ENCODE measurements around the gene NDFIP2. TPM values are rescaled to one million over a fixed set of nuclear protein-coding genes. Genes with fewer than 3 reads are reported as not detected.
A peak's percentile ranks its signal among the peaks of the same experiment; 100 is the strongest.

Gene NDFIP2, protein sequence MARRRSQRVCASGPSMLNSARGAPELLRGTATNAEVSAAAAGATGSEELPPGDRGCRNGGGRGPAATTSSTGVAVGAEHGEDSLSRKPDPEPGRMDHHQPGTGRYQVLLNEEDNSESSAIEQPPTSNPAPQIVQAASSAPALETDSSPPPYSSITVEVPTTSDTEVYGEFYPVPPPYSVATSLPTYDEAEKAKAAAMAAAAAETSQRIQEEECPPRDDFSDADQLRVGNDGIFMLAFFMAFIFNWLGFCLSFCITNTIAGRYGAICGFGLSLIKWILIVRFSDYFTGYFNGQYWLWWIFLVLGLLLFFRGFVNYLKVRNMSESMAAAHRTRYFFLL
- total RNA-seq (5.4 TPM), polyA plus RNA-seq (1 to 10 TPM; 2.9 to 4.8 (median 3.8) TPM)

DNA sequence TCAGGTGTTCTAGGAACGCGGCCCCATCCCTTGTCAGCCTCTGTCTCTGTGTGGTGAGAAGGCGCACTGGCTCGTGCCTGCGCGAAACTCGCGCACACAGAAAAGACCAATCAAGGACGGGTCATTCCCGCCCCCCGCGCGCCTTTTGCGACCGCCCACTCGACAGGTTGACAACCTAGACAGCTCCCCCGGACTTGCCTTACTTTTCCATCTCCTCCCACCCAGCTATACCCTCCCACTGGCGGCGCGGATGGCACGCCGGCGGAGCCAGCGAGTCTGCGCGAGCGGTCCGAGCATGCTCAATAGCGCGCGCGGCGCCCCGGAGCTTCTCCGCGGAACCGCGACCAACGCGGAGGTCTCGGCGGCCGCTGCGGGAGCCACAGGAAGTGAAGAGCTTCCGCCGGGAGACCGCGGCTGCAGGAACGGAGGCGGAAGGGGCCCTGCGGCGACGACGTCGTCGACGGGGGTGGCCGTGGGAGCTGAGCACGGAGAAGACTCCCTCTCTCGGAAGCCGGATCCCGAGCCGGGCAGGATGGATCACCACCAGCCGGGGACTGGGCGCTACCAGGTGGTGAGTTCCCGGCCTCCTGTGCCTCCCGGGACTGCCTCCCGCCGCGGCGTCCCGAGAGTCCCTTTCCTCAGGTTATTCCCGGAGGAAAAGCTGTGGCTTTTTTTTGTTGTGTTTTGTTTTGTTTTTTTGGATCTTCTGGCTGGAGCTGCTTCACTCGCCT lies at the start of gene NDFIP2:
Gene NDFIP2 (plus strand): TSS at position 202 of the 731 bp plus-strand sequence. CDS start 49 bp downstream, at position 251.
- H3K36me3 ChIP-seq (ENCODE audit: control insufficient read depth, insufficient read depth, low read length), result no peaks in the 10 kb centered on the region
- peak within 1 kb of the TSS; percentile 85 for H3K4me3 ChIP-seq (ENCODE audit: low read depth, low read length)
- peaks cover 12 to 52% (median 30%) of the 10 kb centered on the region in 4 donors for H3K4me1 Mint-ChIP-seq
- no peaks in the 10 kb centered on the region for H3K27me3 ChIP-seq (ENCODE audit: control insufficient read depth, insufficient read depth, low read length)
- peaks cover 17% of the 10 kb centered on the region for H3K4me1 ChIP-seq (ENCODE audit: control insufficient read depth, insufficient read depth, low read length, poor library complexity, severe bottlenecking)
- no peaks in the 10 kb centered on the region for H3K9me3 Mint-ChIP-seq
- H3K27me3 Mint-ChIP-seq, result peaks cover 4% of the 10 kb centered on the region
- no peaks in the 10 kb centered on the region for H3K9me3 ChIP-seq (ENCODE audit: control insufficient read depth in 2 of 2, low read length in 2 of 2)
- peak; percentile 71 to 75 for ATAC-seq (ENCODE audit: low read depth in 2 of 2)
- DNase-seq, result peak; percentile 71 to 92 (median 73)
- peak within 1 kb of the TSS; percentile 5 for H3K27ac ChIP-seq (ENCODE audit: insufficient read depth, low read length, poor library complexity, severe bottlenecking)
- peak within 1 kb of the TSS; percentile 87 to 96 (median 92) for H3K4me3 Mint-ChIP-seq
- peak within 1 kb of the TSS; percentile 86 to 87 (median 87) for H3K27ac Mint-ChIP-seq
- no peaks in the 10 kb centered on the region for H3K36me3 Mint-ChIP-seq

DNA sequence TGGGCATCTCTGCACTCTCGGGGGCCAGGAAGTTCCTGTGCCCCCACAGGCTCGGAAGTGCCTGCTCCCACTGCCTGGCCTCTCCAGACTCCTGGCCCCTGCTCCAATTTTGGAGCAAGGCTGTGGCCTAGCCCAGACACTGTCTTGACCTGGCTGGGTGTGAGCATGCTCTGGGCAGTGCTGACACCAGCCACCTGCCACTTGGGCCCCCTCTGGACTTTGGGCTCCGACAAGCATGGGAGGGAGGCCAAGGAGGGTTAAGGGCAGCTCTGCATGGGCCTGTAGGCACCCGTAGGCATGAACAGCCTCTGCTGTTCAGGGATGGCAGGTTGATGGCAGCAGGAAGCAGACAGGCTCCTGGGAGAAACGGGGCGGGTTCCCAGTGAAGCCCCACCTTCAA lies 48.9 kb upstream of the NDFIP2 start:
- ATAC-seq (ENCODE audit: low read depth in 2 of 2), result no peak

DNA sequence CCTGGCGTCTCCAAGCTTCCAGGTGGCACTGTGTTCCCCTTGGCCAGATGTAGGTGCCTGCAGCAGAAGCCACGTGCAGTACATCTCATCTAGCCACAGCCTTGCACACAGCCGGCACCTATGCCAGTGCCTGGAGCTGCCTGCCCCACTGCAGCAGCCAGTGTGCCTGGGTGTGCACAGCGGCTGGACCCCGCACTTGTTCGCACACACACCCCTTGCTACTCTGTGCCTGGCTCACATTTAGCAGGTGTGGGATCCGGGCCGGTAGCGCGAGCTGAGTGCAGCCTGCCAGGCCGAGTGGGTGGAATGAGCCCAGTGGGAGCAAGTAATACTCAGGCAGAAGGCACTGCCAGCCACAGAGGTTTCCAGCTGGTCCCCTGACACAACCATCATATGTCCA lies 48.0 kb upstream of the NDFIP2 start:
- no peaks in the 10 kb centered on the region for H3K36me3 Mint-ChIP-seq
- peaks cover 0 to 8% (median 0%) of the 10 kb centered on the region in 4 donors for H3K4me1 Mint-ChIP-seq
- no peak overlapping the region for H3K27ac Mint-ChIP-seq
- H3K4me3 Mint-ChIP-seq, result no peak overlapping the region
- Histone ChIP-seq H3K9me3 (ENCODE audit: control insufficient read depth in 2 of 2, low read length in 2 of 2) (no peaks in the 10 kb centered on the region), H3K27me3 (ENCODE audit: control insufficient read depth, insufficient read depth, low read length) (no peaks in the 10 kb centered on the region), H3K36me3 (ENCODE audit: control insufficient read depth, insufficient read depth, low read length) (no peaks in the 10 kb centered on the region), H3K4me3 (ENCODE audit: low read depth, low read length) (no peak overlapping the region), H3K4me1 (ENCODE audit: control insufficient read depth, insufficient read depth, low read length, poor library complexity, severe bottlenecking) (no peaks in the 10 kb centered on the region), H3K27ac (ENCODE audit: insufficient read depth, low read length, poor library complexity, severe bottlenecking) (no peak overlapping the region)
- ATAC-seq (ENCODE audit: low read depth in 2 of 2) (no peak), DNase-seq (no peak)
- H3K9me3 Mint-ChIP-seq, result peaks cover 0 to 1% (median 0%) of the 10 kb centered on the region in 7 donors
- H3K27me3 Mint-ChIP-seq, result no peaks in the 10 kb centered on the region

More for the DNA sequence above, 48.9 kb upstream of the NDFIP2 start:
- Mint-ChIP-seq H3K4me1 (peaks cover 0 to 8% (median 0%) of the 10 kb centered on the region in 4 donors), H3K4me3 (no peak overlapping the region), H3K9me3 (peaks cover 0 to 1% (median 0%) of the 10 kb centered on the region in 7 donors), H3K27me3 (no peaks in the 10 kb centered on the region), H3K36me3 (no peaks in the 10 kb centered on the region), H3K27ac (no peak overlapping the region)
- no peak overlapping the region for H3K27ac ChIP-seq (ENCODE audit: insufficient read depth, low read length, poor library complexity, severe bottlenecking)
- H3K4me3 ChIP-seq (ENCODE audit: low read depth, low read length), result no peak overlapping the region
- no peaks in the 10 kb centered on the region for H3K9me3 ChIP-seq (ENCODE audit: control insufficient read depth in 2 of 2, low read length in 2 of 2)
- no peaks in the 10 kb centered on the region for H3K4me1 ChIP-seq (ENCODE audit: control insufficient read depth, insufficient read depth, low read length, poor library complexity, severe bottlenecking)
- H3K27me3 ChIP-seq (ENCODE audit: control insufficient read depth, insufficient read depth, low read length), result no peaks in the 10 kb centered on the region
- DNase-seq, result no peak
- no peaks in the 10 kb centered on the region for H3K36me3 ChIP-seq (ENCODE audit: control insufficient read depth, insufficient read depth, low read length)

DNA sequence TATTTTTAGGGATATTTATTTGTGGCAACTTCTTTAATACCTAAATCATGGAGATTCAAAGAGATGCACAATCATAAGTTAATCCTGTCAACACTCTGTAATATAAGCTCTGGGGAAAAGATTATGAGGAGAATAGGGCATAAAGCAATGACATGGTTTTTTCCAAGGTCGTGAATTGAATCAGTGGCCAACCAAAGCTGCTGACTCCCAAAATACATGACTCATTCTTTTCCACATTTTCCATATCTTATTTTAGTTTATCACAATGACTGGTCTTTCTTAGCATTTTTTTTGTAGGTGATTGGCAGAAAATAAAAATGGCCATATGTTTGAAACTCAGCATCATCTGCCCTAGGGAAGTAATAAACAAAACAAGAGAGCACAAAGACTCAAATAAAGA lies 46.4 kb upstream of the NDFIP2 start:
- H3K27me3 ChIP-seq (ENCODE audit: control insufficient read depth, insufficient read depth, low read length), result no peaks in the 10 kb centered on the region
- no peak overlapping the region for H3K4me3 ChIP-seq (ENCODE audit: low read depth, low read length)
- Mint-ChIP-seq H3K4me1 (peaks cover 0 to 8% (median 0%) of the 10 kb centered on the region in 4 donors), H3K4me3 (no peak overlapping the region), H3K9me3 (peaks cover 0 to 1% (median 0%) of the 10 kb centered on the region in 7 donors), H3K27ac (peak overlapping the region in 1 of 3 donors; percentile 67), H3K36me3 (no peaks in the 10 kb centered on the region), H3K27me3 (no peaks in the 10 kb centered on the region)
- DNase-seq (no peak), ATAC-seq (ENCODE audit: low read depth in 2 of 2) (no peak)
- H3K4me1 ChIP-seq (ENCODE audit: control insufficient read depth, insufficient read depth, low read length, poor library complexity, severe bottlenecking), result no peaks in the 10 kb centered on the region
- H3K36me3 ChIP-seq (ENCODE audit: control insufficient read depth, insufficient read depth, low read length), result no peaks in the 10 kb centered on the region
- no peaks in the 10 kb centered on the region for H3K9me3 ChIP-seq (ENCODE audit: control insufficient read depth in 2 of 2, low read length in 2 of 2)
- no peak overlapping the region for H3K27ac ChIP-seq (ENCODE audit: insufficient read depth, low read length, poor library complexity, severe bottlenecking)

DNA sequence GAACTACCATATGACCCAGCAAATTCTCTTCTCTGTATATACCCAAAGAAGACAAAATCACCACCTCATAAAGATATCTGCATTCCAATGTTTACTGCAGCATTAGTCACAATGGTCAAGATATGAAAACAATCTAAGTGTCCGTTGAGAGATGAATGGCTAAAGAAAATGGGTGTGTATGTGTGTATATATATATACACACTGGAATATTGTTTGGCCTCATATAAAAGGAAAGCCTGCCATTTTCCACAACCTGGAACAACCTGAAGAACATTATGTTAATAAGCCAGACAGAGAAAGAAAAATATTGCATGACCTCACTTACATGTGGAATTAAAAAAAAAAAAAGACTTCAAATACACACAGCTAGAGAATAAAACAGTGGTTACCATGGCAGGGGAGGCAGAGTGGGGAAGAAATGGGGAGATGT lies 45.4 kb upstream of the NDFIP2 start:
- no peak overlapping the region for H3K4me3 ChIP-seq (ENCODE audit: low read depth, low read length)
- Mint-ChIP-seq H3K36me3 (no peaks in the 10 kb centered on the region), H3K4me1 (peaks cover 0 to 8% (median 0%) of the 10 kb centered on the region in 4 donors), H3K9me3 (peaks cover 0 to 1% (median 0%) of the 10 kb centered on the region in 7 donors), H3K4me3 (no peak overlapping the region), H3K27ac (no peak overlapping the region), H3K27me3 (no peaks in the 10 kb centered on the region)
- ATAC-seq (ENCODE audit: low read depth in 2 of 2), result no peak
- H3K27ac ChIP-seq (ENCODE audit: insufficient read depth, low read length, poor library complexity, severe bottlenecking), result no peak overlapping the region
- H3K4me1 ChIP-seq (ENCODE audit: control insufficient read depth, insufficient read depth, low read length, poor library complexity, severe bottlenecking), result no peaks in the 10 kb centered on the region
- no peaks in the 10 kb centered on the region for H3K36me3 ChIP-seq (ENCODE audit: control insufficient read depth, insufficient read depth, low read length)
- H3K9me3 ChIP-seq (ENCODE audit: control insufficient read depth in 2 of 2, low read length in 2 of 2), result no peaks in the 10 kb centered on the region
- DNase-seq, result no peak
- no peaks in the 10 kb centered on the region for H3K27me3 ChIP-seq (ENCODE audit: control insufficient read depth, insufficient read depth, low read length)

GRCh38 chr13:79439275-79439674 lies 41.7 kb upstream of the NDFIP2 start:
- Mint-ChIP-seq H3K27me3 (no peaks in the 10 kb centered on the region), H3K4me3 (no peak overlapping the region), H3K27ac (no peak overlapping the region), H3K36me3 (no peaks in the 10 kb centered on the region), H3K9me3 (peaks cover 0 to 1% (median 0%) of the 10 kb centered on the region in 7 donors), H3K4me1 (no peaks in the 10 kb centered on the region)
- DNase-seq (no peak), ATAC-seq (ENCODE audit: low read depth in 2 of 2) (no peak)
- H3K4me3 ChIP-seq (ENCODE audit: low read depth, low read length), result no peak overlapping the region
- H3K36me3 ChIP-seq (ENCODE audit: control insufficient read depth, insufficient read depth, low read length), result no peaks in the 10 kb centered on the region
- no peaks in the 10 kb centered on the region for H3K4me1 ChIP-seq (ENCODE audit: control insufficient read depth, insufficient read depth, low read length, poor library complexity, severe bottlenecking)
- H3K27me3 ChIP-seq (ENCODE audit: control insufficient read depth, insufficient read depth, low read length), result no peaks in the 10 kb centered on the region
- H3K27ac ChIP-seq (ENCODE audit: insufficient read depth, low read length, poor library complexity, severe bottlenecking), result no peak overlapping the region
- H3K9me3 ChIP-seq (ENCODE audit: control insufficient read depth in 2 of 2, low read length in 2 of 2), result no peaks in the 10 kb centered on the region

- ATAC-seq (ENCODE audit: low read depth in 2 of 2) (no peak), DNase-seq (no peak)
- Histone ChIP-seq H3K4me3 (ENCODE audit: low read depth, low read length) (no peak overlapping the region), H3K4me1 (ENCODE audit: control insufficient read depth, insufficient read depth, low read length, poor library complexity, severe bottlenecking) (no peaks in the 10 kb centered on the region), H3K27me3 (ENCODE audit: control insufficient read depth, insufficient read depth, low read length) (no peaks in the 10 kb centered on the region), H3K9me3 (ENCODE audit: control insufficient read depth in 2 of 2, low read length in 2 of 2) (no peaks in the 10 kb centered on the region), H3K27ac (ENCODE audit: insufficient read depth, low read length, poor library complexity, severe bottlenecking) (no peak overlapping the region), H3K36me3 (ENCODE audit: control insufficient read depth, insufficient read depth, low read length) (no peaks in the 10 kb centered on the region)
- H3K9me3 Mint-ChIP-seq, result no peaks in the 10 kb centered on the region
- H3K27ac Mint-ChIP-seq, result no peak overlapping the region
- H3K4me3 Mint-ChIP-seq, result no peak overlapping the region
- no peaks in the 10 kb centered on the region for H3K36me3 Mint-ChIP-seq
- H3K27me3 Mint-ChIP-seq, result no peaks in the 10 kb centered on the region
- H3K4me1 Mint-ChIP-seq, result peaks cover 0 to 5% (median 2%) of the 10 kb centered on the region in 4 donors
Measured at GRCh38 chr13:79440958-79441528, 39.9 kb upstream of the NDFIP2 start.
